ENCODE data around the gene NRXN3.

NRXN3 gene

GRCh38 chr14:79605849-79606248 is 1435.7 kb downstream of the NRXN3 start:
- no peak for DNase-seq

GRCh38 chr14:79608446-79608845 is 1438.3 kb downstream of the NRXN3 start:
- no peak for DNase-seq

DNA sequence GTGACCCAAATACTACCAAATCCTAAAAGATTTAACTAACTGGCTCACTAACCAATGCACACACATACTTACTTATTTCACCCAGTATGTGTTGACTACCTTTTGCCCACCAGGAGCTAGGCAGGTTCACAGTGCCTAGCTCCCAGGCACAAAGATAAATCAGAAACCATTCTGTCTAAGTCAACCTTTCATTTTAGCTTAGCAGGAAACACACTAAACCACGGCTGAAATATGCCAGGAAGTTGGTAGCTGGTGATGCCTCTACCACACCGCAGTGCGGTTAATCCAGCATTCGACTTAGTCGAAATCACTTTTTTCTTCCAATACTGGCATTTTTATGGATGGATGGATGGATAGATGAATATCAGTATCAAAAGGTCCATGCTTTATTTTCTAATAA is 1443.5 kb downstream of the NRXN3 start:
- no peak for DNase-seq

- no peak for DNase-seq
Measured at GRCh38 chr14:79614448-79614847, 1444.3 kb downstream of the NRXN3 start.

DNA sequence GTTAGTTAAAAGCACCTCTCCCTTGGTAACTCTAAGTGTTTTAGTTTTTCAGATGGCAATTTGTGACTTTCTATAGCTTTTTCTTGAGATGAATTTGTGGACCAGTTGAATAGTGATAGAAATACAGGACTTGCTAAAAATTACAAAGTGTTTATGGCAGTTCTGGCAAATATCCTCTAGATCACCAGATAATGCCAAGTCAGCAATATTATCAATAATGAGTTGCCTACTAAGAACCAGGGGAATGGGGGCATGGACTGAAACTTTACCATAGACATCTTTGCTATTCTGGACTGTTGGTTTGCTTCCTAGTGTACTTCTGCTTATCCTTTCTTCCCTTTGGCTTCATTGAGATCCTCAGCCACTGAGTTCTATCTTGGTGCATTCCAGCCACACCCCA is 1456.9 kb downstream of the NRXN3 start:
- no peak for DNase-seq

GRCh38 chr14:79629411-79630287 is 1459.5 kb downstream of the NRXN3 start:
- DNase-seq = no peak

GRCh38 chr14:79630288-79630960 is 1460.3 kb downstream of the NRXN3 start:
- DNase-seq = no peak

DNA sequence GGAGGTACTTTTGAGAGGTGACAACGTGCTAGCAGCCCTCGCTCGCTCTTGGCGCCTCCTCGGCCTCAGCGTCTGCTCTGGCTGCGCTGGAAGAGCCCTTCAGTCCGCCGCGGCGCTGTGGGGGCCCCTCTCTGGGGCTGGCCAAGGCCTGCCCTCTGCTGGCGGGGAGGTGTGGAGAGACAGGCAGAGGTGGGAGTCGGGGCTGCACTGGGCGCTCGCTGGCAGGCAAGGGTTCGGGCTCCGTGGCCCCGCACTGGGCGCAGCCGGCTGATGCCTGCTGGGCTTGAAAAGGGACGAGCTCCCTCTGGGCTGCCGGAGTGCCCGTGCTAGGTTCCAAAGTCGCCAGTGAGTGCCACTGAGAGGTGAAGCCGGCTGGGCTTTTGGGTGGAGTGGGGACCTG is 1461.1 kb downstream of the NRXN3 start:
- no peak for DNase-seq

- no peak for DNase-seq
Measured at GRCh38 chr14:79638672-79639266, 1468.6 kb downstream of the NRXN3 start.

GRCh38 chr14:79639613-79640012 is 1469.4 kb downstream of the NRXN3 start:
- no peak for DNase-seq

DNA sequence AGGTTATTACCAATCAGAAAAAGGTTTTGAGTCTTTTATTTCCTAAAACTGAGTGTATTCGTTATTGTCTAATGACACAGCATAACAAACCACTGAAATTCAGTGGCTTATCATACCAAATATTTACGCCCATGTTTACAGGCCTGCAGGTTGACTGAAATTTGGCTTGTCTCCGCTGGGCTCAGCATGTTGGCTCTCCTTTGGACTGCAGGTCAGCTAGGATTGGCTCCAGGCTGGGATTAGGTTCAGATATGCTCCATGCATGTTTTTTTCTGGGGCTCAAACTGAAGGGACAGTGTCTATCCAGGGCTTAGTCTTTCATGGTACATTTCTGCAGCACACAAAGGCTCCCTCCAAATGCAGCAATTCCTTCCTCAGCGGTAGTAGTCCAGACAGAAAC is 1471.2 kb downstream of the NRXN3 start:
- no peak for DNase-seq

- DNase-seq = no peak
Measured at GRCh38 chr14:79643132-79643531, 1473.0 kb downstream of the NRXN3 start.

DNA sequence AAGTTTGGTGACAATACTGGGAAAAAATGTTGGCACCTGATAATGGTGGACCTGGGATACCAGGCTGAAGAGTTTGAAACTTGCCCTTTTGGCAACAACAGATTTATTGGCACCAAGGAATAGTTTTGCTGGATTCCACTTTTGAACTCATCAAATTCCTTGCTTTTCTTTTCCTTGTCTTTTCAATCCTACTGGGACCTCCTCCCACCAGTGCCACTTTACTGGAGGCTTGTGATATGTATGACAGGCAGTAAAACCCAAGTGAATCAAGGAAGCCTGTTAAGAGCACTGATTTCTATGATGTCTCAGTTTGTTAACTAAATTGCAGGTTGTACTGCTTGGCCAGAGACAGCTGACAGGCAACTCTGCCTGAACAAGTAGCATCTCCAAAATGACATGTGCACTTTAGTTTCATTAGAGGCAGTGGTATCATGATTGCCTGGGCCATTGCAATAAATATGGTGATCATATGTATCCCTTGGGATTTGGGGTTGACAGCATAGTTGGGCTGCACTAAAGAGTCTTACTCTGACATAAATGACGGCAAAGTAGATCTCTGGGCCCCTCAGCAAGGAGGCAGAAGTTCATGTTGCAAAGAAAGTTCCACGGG is 1475.7 kb downstream of the NRXN3 start:
- DNase-seq = no peak

DNA sequence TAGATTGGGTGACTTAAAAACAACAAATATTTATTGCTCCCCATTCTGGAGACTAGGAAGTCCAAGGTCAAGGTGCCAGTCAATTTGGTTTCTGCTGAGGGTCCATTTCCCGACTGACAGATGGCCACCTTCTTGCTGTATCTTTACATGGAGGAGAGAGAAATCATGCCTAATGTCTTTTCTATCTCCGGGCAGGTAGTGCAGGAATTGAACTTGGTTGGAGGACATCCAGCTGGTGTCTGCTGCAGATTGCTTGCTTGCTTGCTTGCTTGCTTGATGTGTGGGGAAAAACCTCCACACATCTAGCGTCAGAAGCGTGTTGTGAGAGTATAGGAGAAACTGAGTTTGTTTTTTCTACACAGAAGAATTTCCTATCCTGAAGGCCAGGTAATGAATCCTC is 1479.7 kb downstream of the NRXN3 start:
- DNase-seq = no peak

DNA sequence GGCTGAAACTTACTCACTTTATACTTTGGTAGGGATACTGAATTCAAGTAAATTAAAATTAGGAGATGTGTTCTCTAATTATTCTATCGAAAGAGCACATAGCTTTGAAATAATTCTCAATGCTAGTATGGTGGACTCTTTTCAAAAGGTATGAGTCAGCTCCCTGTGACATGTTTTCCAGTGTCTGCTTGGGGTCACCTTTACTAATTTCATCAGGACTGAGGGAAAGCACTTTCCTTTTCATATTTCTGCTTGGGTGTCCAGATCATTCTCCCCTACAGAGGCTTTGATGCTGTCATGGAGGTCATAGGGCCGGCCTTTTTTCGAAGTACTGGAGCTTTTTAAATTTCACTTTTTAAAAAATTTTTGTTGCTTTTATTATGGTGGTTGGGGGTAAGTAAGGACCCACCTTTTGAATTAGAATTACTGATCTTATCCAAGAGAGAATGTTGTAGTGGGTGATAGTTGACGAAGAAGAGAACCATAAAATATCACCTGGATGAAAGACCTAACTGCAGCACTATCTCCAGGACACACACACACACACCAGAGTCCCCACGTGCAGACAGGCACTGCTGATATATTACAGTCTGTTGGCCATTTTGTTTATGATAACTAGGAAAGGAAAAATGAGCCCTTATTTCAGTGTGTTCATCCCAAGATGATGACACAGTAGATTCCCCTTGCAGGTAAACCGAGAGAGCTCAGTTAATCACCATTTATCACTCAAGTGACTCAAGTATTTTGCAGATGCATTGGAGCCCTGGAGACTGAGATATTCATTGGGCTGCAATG is 1482.5 kb downstream of the NRXN3 start:
- DNase-seq = no peak

DNA sequence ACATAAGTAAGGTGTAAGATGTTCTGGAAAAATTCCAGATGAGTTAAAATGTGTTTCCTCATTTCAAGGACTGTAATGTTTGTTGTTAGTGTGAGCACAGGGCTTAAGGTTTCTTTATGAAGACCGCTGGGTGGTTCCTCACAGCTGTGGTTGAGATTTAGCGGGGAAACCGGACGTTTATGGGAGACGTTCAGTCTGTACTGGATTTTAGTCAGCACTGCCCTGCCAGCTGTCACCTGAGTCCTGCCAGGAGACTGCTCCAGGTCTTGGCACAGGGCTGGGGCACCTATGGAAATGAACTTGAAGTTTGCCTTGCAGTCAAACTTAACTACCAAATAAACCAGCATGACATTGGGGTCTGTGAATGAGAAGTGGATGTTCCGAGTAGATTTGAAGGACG is 1485.9 kb downstream of the NRXN3 start:
- DNase-seq = no peak

DNA sequence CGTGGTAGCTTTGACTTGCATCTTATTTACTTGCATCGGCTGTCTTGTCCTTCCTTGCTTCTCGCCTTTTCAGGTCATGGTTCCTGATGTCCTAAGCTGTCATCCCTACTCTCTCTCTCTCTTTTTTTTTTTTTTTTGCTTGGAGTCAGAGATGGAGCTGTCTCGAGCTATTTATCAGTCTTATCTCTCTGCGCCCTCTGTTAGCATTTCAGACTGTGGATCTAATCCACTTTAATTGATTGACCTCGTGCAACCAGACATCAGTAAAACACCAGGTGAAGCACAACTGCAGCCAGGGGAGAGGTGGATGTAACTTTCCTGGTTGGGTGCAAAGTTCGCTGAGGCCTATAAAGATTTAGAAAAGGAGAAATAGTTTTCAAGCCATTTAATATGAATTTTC is 1486.3 kb downstream of the NRXN3 start:
- DNase-seq = no peak

DNA sequence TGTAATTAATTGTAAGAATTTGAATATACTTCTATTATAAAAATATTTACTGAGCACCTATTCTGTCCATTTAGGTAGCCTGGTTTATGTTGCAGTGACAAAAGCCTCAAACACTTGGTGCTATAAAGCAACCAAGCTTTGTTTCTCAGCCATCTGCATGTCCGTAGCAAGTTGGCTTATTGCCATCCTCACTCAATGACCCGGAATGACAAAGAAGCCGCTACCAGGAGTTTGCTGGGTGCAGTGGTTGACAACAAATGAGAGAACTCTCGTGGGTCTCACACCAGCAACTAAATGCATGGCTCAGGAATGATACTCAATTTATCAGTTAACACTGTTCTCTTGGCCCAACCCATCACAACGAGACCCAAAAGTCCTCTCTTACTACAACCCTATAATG is 1488.0 kb downstream of the NRXN3 start:
- DNase-seq = no peak

- no peak for DNase-seq
Measured at GRCh38 chr14:79658769-79659168, 1488.6 kb downstream of the NRXN3 start.

DNA sequence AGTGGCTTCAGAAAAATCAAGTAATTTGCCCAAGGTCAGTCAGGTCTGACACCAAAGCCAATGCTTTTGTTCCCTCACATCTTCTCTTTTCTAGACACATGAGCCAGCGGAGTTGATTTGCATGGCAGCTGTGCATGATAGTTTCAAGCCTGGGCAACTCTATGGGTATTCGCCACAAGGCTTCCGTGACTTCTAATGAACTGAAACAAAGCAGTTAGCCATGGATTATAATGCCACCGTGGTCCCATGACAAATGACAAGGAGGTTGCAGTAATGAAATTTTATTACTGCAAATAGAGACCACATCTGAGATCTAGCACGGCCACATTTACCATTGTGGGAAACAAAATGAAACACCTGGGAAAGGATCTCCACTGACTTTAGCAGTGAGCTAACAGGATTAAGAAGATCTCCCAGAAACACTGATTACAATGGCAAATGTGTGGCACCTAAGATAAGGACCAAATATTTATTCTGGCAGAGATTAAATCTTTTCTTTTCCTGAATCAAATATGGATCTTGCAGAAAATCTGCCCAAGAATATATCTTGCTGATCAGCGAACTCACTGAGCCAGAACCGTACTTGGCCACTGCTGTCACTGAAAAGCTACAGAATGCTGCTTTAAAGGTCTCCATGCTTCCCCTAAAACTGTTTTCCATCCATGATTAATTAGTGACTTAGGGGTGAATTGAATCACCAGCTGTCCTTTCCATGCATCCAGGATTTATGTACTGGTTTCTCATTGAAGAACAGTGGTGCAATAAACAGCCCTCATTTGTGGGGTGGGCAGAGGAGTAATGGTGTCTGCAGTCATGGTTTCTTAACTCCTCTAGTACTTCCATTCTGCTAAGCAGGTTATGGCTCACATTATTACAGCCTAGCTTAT is 1490.1 kb downstream of the NRXN3 start:
- DNase-seq = no peak

GRCh38 chr14:79661752-79662151 is 1491.6 kb downstream of the NRXN3 start:
- DNase-seq = no peak

DNA sequence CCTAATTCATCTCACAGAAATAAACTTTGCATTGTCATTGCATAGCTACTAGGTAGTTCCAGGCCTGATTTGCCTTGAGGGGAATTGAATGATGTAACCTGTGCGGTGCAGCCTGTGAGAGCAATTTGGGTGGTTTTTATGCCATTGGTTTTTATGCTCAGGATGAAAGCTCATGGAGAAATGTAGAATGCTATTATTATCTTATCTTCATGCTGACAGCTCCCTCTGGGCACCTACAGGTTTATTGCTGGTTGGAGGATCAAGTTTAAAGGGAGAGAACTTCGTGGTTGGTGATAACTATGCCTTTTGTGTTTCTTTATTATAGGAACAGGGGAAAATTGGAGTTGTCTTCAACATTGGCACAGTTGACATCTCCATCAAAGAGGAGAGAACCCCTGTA is 1493.3 kb downstream of the NRXN3 start:
- DNase-seq = no peak
